Pons (tissue), 1 donor: ENCODE results near the gene ZBTB7C.

Source experiments
- DNase-seq: peaks from one replicate; pipeline ENCODE4 v3.0.0-alpha.2; 2016; ENCODE audit warnings: low spot score

Gene ZBTB7C

GRCh38 chr18:48354746-48355260, 54.4 kb downstream of the ZBTB7C start:
- no peak for DNase-seq

GRCh38 chr18:48352051-48352755, 57.0 kb downstream of the ZBTB7C start:
- no peak for DNase-seq

- DNase-seq, result no peak
Observed at GRCh38 chr18:48351216-48352050, 57.8 kb downstream of the ZBTB7C start.

GRCh38 chr18:48348739-48349138, 60.4 kb downstream of the ZBTB7C start:
- DNase-seq, result no peak

- DNase-seq, result no peak
Observed at GRCh38 chr18:48347756-48348326, 61.3 kb downstream of the ZBTB7C start.

- no peak for DNase-seq
Observed at GRCh38 chr18:48345596-48345995, 63.6 kb downstream of the ZBTB7C start.

- no peak for DNase-seq
Observed at GRCh38 chr18:48342581-48342980, 66.6 kb downstream of the ZBTB7C start.

- DNase-seq, result peak; percentile 39
Observed at GRCh38 chr18:48342125-48342524, 67.1 kb downstream of the ZBTB7C start.

GRCh38 chr18:48340560-48340959, 68.6 kb downstream of the ZBTB7C start:
- DNase-seq, result no peak

GRCh38 chr18:48339692-48340091, 69.5 kb downstream of the ZBTB7C start:
- DNase-seq, result no peak

GRCh38 chr18:48338915-48339314, 70.3 kb downstream of the ZBTB7C start:
- no peak for DNase-seq

GRCh38 chr18:48337053-48337452, 72.1 kb downstream of the ZBTB7C start:
- no peak for DNase-seq

GRCh38 chr18:48336332-48336731, 72.9 kb downstream of the ZBTB7C start:
- DNase-seq, result no peak

GRCh38 chr18:48335829-48336228, 73.4 kb downstream of the ZBTB7C start:
- no peak for DNase-seq

- DNase-seq, result no peak
Observed at GRCh38 chr18:48334845-48335244, 74.3 kb downstream of the ZBTB7C start.

- DNase-seq, result no peak
Observed at GRCh38 chr18:48333563-48333962, 75.6 kb downstream of the ZBTB7C start.

- no peak for DNase-seq
Observed at GRCh38 chr18:48330016-48330991, 78.9 kb downstream of the ZBTB7C start.

GRCh38 chr18:48328473-48329210, 80.5 kb downstream of the ZBTB7C start:
- no peak for DNase-seq

GRCh38 chr18:48326901-48327675, 82.1 kb downstream of the ZBTB7C start:
- DNase-seq, result no peak

- DNase-seq, result no peak
Observed at GRCh38 chr18:48325115-48325665, 84.0 kb downstream of the ZBTB7C start.
